ENCODE results near the gene JARID2.

DNA sequence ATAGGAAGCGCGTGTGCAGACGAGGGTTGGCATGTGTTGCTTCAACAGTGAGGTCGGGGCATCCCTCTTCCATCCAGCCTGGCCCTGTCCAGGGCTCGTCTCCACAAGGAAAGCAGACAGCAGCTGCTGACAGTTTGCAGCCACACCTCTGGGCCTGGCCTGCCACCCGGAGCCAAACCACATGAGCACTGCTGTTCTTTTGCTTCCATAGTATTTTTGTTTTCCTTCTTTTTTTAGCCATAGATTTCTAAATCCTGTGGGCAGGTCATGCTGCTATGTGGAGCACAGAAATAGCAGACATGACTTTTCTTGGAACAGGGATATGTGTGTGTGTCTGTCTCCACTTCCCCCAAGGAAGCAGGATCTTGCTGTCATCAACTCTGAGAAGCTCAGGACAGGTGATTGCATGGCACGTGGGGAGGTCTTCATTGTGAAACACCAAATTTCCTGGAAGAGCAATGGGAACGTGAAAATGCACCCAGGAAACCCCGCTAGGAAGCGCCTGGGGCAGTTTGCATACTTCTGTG is 249.6 kb downstream of the JARID2 start:
- no peak for TF ChIP-seq POLR2A (IDR thresholded peaks at IDR 0.05; ENCODE audit: low read depth, low read length)
- TF ChIP-seq POLR2AphosphoS5 (IDR thresholded peaks at IDR 0.05; ENCODE audit: low read depth, low read length): no peak
- TF ChIP-seq TAF1 (IDR thresholded peaks at IDR 0.05; ENCODE audit: low read depth, low read length): no peak
- TF ChIP-seq SPI1 (IDR thresholded peaks at IDR 0.05; ENCODE audit: low read depth, low read length): no peak
- TF ChIP-seq POU2F2 (IDR thresholded peaks at IDR 0.05; ENCODE audit: low read depth, low read length): no peak
- no peak for TF ChIP-seq PAX5 (IDR thresholded peaks at IDR 0.05; ENCODE audit: insufficient read depth, low read length, severe bottlenecking)
